ENCODE measurements around the gene CGN.
A peak's percentile ranks its signal among the peaks of the same experiment; 100 is the strongest.

The CGN gene

GRCh38 chr1:151583796-151584195 is 72.6 kb downstream of the CGN start:
- DNase-seq (ENCODE audit: low read depth), result peak; percentile 14
- TF ChIP-seq CTCF (conservative IDR thresholded peaks at IDR 0.05; ENCODE audit: low read depth, low read length), result no peak
- no peak overlapping the region for H3K4me3 ChIP-seq (ENCODE audit: low read depth, low read length)

- DNase-seq (ENCODE audit: low read depth), result no peak
- no peak for TF ChIP-seq CTCF (conservative IDR thresholded peaks at IDR 0.05; ENCODE audit: low read depth, low read length)
- no peak overlapping the region for H3K4me3 ChIP-seq (ENCODE audit: low read depth, low read length)
Observed at GRCh38 chr1:151584278-151584677, 73.1 kb downstream of the CGN start.

GRCh38 chr1:151584780-151585179 is 73.6 kb downstream of the CGN start:
- DNase-seq (ENCODE audit: low read depth), result no peak
- H3K4me3 ChIP-seq (ENCODE audit: low read depth, low read length), result no peak overlapping the region
- TF ChIP-seq CTCF (conservative IDR thresholded peaks at IDR 0.05; ENCODE audit: low read depth, low read length), result no peak

GRCh38 chr1:151585622-151586021 is 74.4 kb downstream of the CGN start:
- DNase-seq (ENCODE audit: low read depth), result peak; percentile 72
- TF ChIP-seq CTCF (conservative IDR thresholded peaks at IDR 0.05; ENCODE audit: low read depth, low read length), result no peak
- H3K4me3 ChIP-seq (ENCODE audit: low read depth, low read length), result no peak overlapping the region

All from choroid plexus epithelial cell (primary cell).